Keratinocyte (primary cell): ENCODE data around the gene TSPYL6. TPM values are rescaled to one million over a fixed set of nuclear protein-coding genes. Genes with fewer than 3 reads are reported as not detected.

ENCODE experiments used
- DNase-seq: peaks from one replicate; pipeline ENCODE4 v3.0.0-alpha.2; 2011; ENCODE audit warnings: low read depth, missing footprints, low spot score
- FAIRE-seq: peaks from 2 replicates; lab custom pipeline; 2011; peaks lifted over from hg19 to GRCh38; lab: Jason Lieb, UNC
- H2AFZ ChIP-seq: 2 replicates; pipeline ENCODE4 v1.6.0; 2012; ENCODE audit warnings: low read length, control low read depth, inconsistent platforms; ENCODE audit not compliant: control insufficient read depth
- H3K27ac ChIP-seq: 2 replicates; pipeline ENCODE4 v1.5.1; 2011; ENCODE audit warnings: low read length; ENCODE audit not compliant: control insufficient read depth, insufficient read depth
- H3K27me3 ChIP-seq: 3 replicates; pipeline ENCODE4 v1.6.0; 2011; ENCODE audit warnings: low read length; ENCODE audit not compliant: control insufficient read depth, insufficient read depth; ENCODE audit errors: extremely low read depth
- H3K36me3 ChIP-seq, 2 experiments: 2 replicates in 1 of 2; 3 replicates in 1 of 2; pipeline ENCODE4 v1.5.1; 2011; ENCODE audit warnings: low read length in 2 of 2, mild to moderate bottlenecking in 1 of 2; ENCODE audit not compliant: control insufficient read depth in 2 of 2, insufficient read depth in 2 of 2; ENCODE audit errors: extremely low read depth in 1 of 2
- H3K4me1 ChIP-seq: 3 replicates; pipeline ENCODE4 v1.5.1; 2011; ENCODE audit warnings: low read length; ENCODE audit not compliant: control insufficient read depth, insufficient read depth; ENCODE audit errors: extremely low read depth
- H3K4me2 ChIP-seq: 3 replicates; pipeline ENCODE4 v1.6.0; 2011; ENCODE audit warnings: low read depth, low read length; ENCODE audit not compliant: control insufficient read depth, insufficient read depth; ENCODE audit errors: extremely low read depth
- H3K4me3 ChIP-seq, 3 experiments: fragments of 200-600 bp in 1 of 3; sonication (generic) in 1 of 3; 2 replicates in 2 of 3; 3 replicates in 1 of 3; pipeline ENCODE4 v1.5.1; 2011 to 2016; ENCODE audit warnings: low read length in 3 of 3, mild to moderate bottlenecking in 3 of 3, control low read depth in 2 of 3, inconsistent platforms in 1 of 3, low read depth in 1 of 3, mixed read lengths in 1 of 3, mixed run types in 1 of 3, moderate library complexity in 1 of 3; ENCODE audit not compliant: control insufficient read depth in 2 of 3, insufficient read depth in 2 of 3; ENCODE audit errors: extremely low read depth in 1 of 3
- H3K79me2 ChIP-seq: 2 replicates; pipeline ENCODE4 v1.6.0; 2012; ENCODE audit warnings: low read length; ENCODE audit not compliant: control insufficient read depth, insufficient read depth
- H3K9ac ChIP-seq: 3 replicates; pipeline ENCODE4 v1.6.0; 2011; ENCODE audit warnings: low read length; ENCODE audit not compliant: control insufficient read depth, insufficient read depth; ENCODE audit errors: extremely low read depth
- H3K9me1 ChIP-seq: 3 replicates; pipeline ENCODE4 v1.6.0; 2011; ENCODE audit warnings: low read length; ENCODE audit not compliant: control insufficient read depth, insufficient read depth; ENCODE audit errors: extremely low read depth
- H3K9me3 ChIP-seq: 2 replicates; pipeline ENCODE4 v1.5.1; 2012; ENCODE audit warnings: low read depth, low read length; ENCODE audit not compliant: control insufficient read depth
- H4K20me1 ChIP-seq: 3 replicates; pipeline ENCODE4 v1.6.0; 2011; ENCODE audit warnings: low read length; ENCODE audit not compliant: control insufficient read depth, insufficient read depth; ENCODE audit errors: extremely low read depth
- EZH2 ChIP-seq: IDR thresholded peaks from one replicate; pipeline ENCODE4 v1.6.1; 2012; ENCODE audit warnings: inconsistent platforms, mild to moderate bottlenecking, low read length, moderate library complexity
- dilution Hi-C: fragments of 300-500 bp; cut with MboI; formaldehyde crosslinking; loops from one replicate; pipeline ENCODE4 v1.7.0; 2020; ENCODE audit warnings: low sequenced_read_pairs; ENCODE audit not compliant: extremely low pct_ligation_motif_present
- polyA plus RNA-seq, 5 experiments: library from polyadenylated mRNA; depleted of rRNA in 3 of 5; stranded (reverse) in 3 of 5; stranded (forward) in 1 of 5; unstranded in 1 of 5; fragments of >200 nt; gene quantifications; 1 replicate in 1 of 5; 2 replicates in 3 of 5; 3 replicates in 1 of 5; pipeline versions ENCODE4 v1.2.1 to v1.2.3, GENCODE V29; 2011 to 2012; ENCODE audit warnings: missing spikeins in 2 of 5, low read depth in 1 of 5, low replicate concordance in 1 of 5
- TF ChIP-seq, protein P1 (sequence below), 3 experiments: IDR thresholded peaks in 1 of 3; conservative IDR thresholded peaks in 1 of 3; optimal IDR thresholded peaks in 1 of 3; 2 replicates in 2 of 3; 3 replicates in 1 of 3; pipeline versions ENCODE3 to v1.5.1; 2011; ENCODE audit warnings: low read length in 3 of 3, mild to moderate bottlenecking in 3 of 3, moderate library complexity in 2 of 3, control low read depth in 1 of 3, inconsistent platforms in 1 of 3; ENCODE audit not compliant: insufficient read depth in 2 of 3; ENCODE audit errors: extremely low read depth in 1 of 3

The TSPYL6 gene
- polyA plus RNA-seq, 1 donor (not counting 4 experiments of a cell fraction or from before 2014, with no cell fraction given), result not detected

DNA sequence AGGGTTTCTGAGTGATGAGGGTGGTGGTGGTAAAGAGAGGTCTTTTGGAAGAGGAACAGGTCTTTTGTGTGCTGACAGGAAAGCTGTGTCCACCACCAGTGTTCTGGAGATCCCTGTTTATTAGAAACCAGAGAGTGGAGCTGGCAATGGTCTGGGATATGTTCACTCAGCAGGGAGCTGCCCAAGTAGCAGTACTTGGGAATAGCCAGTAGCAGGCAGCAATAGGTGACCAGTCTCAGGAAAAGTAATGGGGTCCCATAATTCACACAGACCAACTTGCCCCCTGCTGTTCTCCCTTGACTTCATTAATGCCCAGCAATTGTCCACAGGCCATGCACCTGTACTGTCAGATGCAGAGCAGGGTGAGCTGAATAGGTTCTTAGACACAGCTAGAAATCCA, 1.8 kb downstream of the TSPYL6 start:
- FAIRE-seq (no peak), DNase-seq (no peak)
- dilution Hi-C loops, result no loop called here
- Histone ChIP-seq H3K4me1 (no peaks in the 10 kb centered on the region), H3K4me3 (no peak overlapping the region), H3K79me2 (no peaks in the 10 kb centered on the region), H3K4me2 (no peak overlapping the region), H4K20me1 (no peaks in the 10 kb centered on the region), H3K27me3 (no peaks in the 10 kb centered on the region), H3K9me1 (no peaks in the 10 kb centered on the region), H3K36me3 (no peaks in the 10 kb centered on the region), H2AFZ (no peak overlapping the region), H3K9me3 (no peaks in the 10 kb centered on the region), H3K9ac (no peak overlapping the region), H3K27ac (no peak overlapping the region)
- TF ChIP-seq EZH2, result no peak
- TF ChIP-seq, protein P1, sequence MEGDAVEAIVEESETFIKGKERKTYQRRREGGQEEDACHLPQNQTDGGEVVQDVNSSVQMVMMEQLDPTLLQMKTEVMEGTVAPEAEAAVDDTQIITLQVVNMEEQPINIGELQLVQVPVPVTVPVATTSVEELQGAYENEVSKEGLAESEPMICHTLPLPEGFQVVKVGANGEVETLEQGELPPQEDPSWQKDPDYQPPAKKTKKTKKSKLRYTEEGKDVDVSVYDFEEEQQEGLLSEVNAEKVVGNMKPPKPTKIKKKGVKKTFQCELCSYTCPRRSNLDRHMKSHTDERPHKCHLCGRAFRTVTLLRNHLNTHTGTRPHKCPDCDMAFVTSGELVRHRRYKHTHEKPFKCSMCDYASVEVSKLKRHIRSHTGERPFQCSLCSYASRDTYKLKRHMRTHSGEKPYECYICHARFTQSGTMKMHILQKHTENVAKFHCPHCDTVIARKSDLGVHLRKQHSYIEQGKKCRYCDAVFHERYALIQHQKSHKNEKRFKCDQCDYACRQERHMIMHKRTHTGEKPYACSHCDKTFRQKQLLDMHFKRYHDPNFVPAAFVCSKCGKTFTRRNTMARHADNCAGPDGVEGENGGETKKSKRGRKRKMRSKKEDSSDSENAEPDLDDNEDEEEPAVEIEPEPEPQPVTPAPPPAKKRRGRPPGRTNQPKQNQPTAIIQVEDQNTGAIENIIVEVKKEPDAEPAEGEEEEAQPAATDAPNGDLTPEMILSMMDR (optimal IDR thresholded peaks at IDR 0.05 in 1 of 3, IDR thresholded peaks at IDR 0.05 in 1 of 3, conservative IDR thresholded peaks at IDR 0.05 in 1 of 3; ENCODE audit: extremely low read depth in 1 of 3, insufficient read depth in 2 of 3, low read length in 3 of 3), result peak in 1 of 3 experiments; percentile 20

DNA sequence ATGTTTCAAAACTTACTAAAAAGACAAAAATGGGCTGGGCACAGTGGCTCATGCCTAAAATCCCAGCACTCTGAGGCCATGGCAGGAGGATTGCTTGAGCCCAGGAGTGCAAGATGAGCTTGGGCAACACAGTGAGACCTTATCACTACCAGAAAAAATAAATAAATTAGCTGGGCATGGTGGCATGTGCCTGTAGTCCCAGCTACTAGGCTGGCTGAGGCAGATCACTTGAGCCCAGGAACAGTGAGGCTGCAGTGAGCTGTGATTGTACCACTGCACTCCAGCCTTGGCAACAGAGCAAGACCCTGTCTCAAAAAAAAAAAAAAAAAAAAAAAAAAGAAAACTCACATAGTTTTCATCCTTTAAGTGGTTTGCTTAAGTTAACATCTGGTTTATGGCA, 6.4 kb downstream of the TSPYL6 start:
- Histone ChIP-seq H3K9ac (no peak overlapping the region), H3K9me1 (no peaks in the 10 kb centered on the region), H3K4me3 (no peak overlapping the region), H2AFZ (no peak overlapping the region), H3K79me2 (no peaks in the 10 kb centered on the region), H3K27ac (no peak overlapping the region), H3K4me1 (no peaks in the 10 kb centered on the region), H3K4me2 (no peak overlapping the region), H3K9me3 (no peaks in the 10 kb centered on the region), H4K20me1 (no peaks in the 10 kb centered on the region), H3K27me3 (no peaks in the 10 kb centered on the region), H3K36me3 (no peaks in the 10 kb centered on the region)
- dilution Hi-C loops, result no loop called here
- no peak for DNase-seq
- TF ChIP-seq, protein P1 (optimal IDR thresholded peaks at IDR 0.05 in 1 of 3, IDR thresholded peaks at IDR 0.05 in 1 of 3, conservative IDR thresholded peaks at IDR 0.05 in 1 of 3; ENCODE audit: extremely low read depth in 1 of 3, insufficient read depth in 2 of 3, low read length in 3 of 3), result no peak
- TF ChIP-seq EZH2, result no peak
- no peak for FAIRE-seq
